Left colon (tissue), 2 donors: ENCODE measurements around the gene JMJD1C. TPM values are rescaled to one million over a fixed set of nuclear protein-coding genes. Genes with fewer than 3 reads are reported as not detected.

ENCODE experiments used
- ATAC-seq: fragments of 200-7000 bp; cut with Tn5 transposase; one replicate; pipeline ENCODE4 v1.9.1; 2020; ENCODE audit warnings: mild to moderate bottlenecking, moderate library complexity
- DNase-seq, 2 donors: peaks; one replicate each; pipeline ENCODE4 v3.0.0-alpha.2; 2020
- intact Hi-C, 2 donors: fragments of 100-400 bp; cut with DNase I in 1 of 2; cut with micrococcal nuclease in 1 of 2; formaldehyde crosslinking; loops; one replicate each; pipeline versions ENCODE4 v1.11.2 to v1.14.0; 2022; cut with DNase I, micrococcal nuclease
- total RNA-seq, 2 donors: library from RNA; stranded (reverse); fragmentation: NEBNext Ultra II Directional; extraction: Animal tissue kit (Norgen Biotek cat#: 25700); gene quantifications; one replicate each; pipeline ENCODE4 v1.2.1, GENCODE V29; 2021
- donor health status: DM: no; HTN: no; CAD: no.
- donor health status: DM: yes; HTN: yes; CAD: no.

The JMJD1C gene
- total RNA-seq, 2 donors from 2014 or later, result 56.1 to 75.0 TPM

GRCh38 chr10:63454631-63455030 lies 11.1 kb downstream of the JMJD1C start:
- DNase-seq, result no peak
- intact Hi-C loops, result no loop called here
- ATAC-seq, result no peak

GRCh38 chr10:63452524-63452923 lies 13.3 kb downstream of the JMJD1C start:
- ATAC-seq (no peak), DNase-seq (no peak)
- intact Hi-C loops, result no loop called here

- intact Hi-C loops, result no loop called here
- DNase-seq, result no peak
- no peak for ATAC-seq
Observed at GRCh38 chr10:63446716-63447440, 18.9 kb downstream of the JMJD1C start.

- DNase-seq (no peak), ATAC-seq (no peak)
- intact Hi-C loops, result no loop called here
Observed at GRCh38 chr10:63441404-63441803, 24.4 kb downstream of the JMJD1C start.

- ATAC-seq (no peak), DNase-seq (no peak)
- intact Hi-C loops, result no loop called here
Observed at GRCh38 chr10:63439607-63440006, 26.2 kb downstream of the JMJD1C start.

- intact Hi-C loops, result no loop called here
- ATAC-seq (peak; percentile 82), DNase-seq (no peak)
Observed at GRCh38 chr10:63438506-63439498, 27.0 kb downstream of the JMJD1C start.

- no peak for DNase-seq
- no peak for ATAC-seq
Observed at GRCh38 chr10:63437116-63437949, 28.4 kb downstream of the JMJD1C start.

GRCh38 chr10:63436225-63436624 lies 29.6 kb downstream of the JMJD1C start:
- DNase-seq (no peak), ATAC-seq (no peak)
- intact Hi-C loops, result no loop called here

More at GRCh38 chr10:63437116-63437949, 28.4 kb downstream of the JMJD1C start:
- intact Hi-C loops, result no loop called here

GRCh38 chr10:63434866-63435854 lies 30.6 kb downstream of the JMJD1C start:
- ATAC-seq (no peak), DNase-seq (no peak)
- intact Hi-C loops, result no loop called here

- ATAC-seq (peak; percentile 38), DNase-seq (no peak)
- intact Hi-C loops, result no loop called here
Observed at GRCh38 chr10:63431962-63432797, 33.6 kb downstream of the JMJD1C start.

- intact Hi-C loops, result no loop called here
- DNase-seq (no peak), ATAC-seq (peak; percentile 75)
Observed at GRCh38 chr10:63430999-63431356, 34.8 kb downstream of the JMJD1C start.

- intact Hi-C loops, result no loop called here
- peak in 1 of 2 donors; percentile 7 for DNase-seq
- ATAC-seq, result peak; percentile 79
Observed at GRCh38 chr10:63430091-63430998, 35.4 kb downstream of the JMJD1C start.

- no peak for ATAC-seq
- intact Hi-C loops, result no loop called here
- DNase-seq, result no peak
Observed at GRCh38 chr10:63429281-63429680, 36.5 kb downstream of the JMJD1C start.

- DNase-seq, result no peak
- intact Hi-C loops, result no loop called here
- no peak for ATAC-seq
Observed at GRCh38 chr10:63427013-63427412, 38.8 kb downstream of the JMJD1C start.

GRCh38 chr10:63425512-63425911 lies 40.3 kb downstream of the JMJD1C start:
- ATAC-seq, result no peak
- intact Hi-C loops, result no loop called here
- DNase-seq, result peak in 1 of 2 donors; percentile 24

GRCh38 chr10:63424576-63424975 lies 41.2 kb downstream of the JMJD1C start:
- DNase-seq (no peak), ATAC-seq (no peak)
- intact Hi-C loops, result no loop called here
